Nephron (organoid): ENCODE measurements around the gene ERCC6L2.

Experiments
- H3K27ac Mint-ChIP-seq, 3 experiments: 2 replicates each; pipeline ENCODE4 v1.8.0; 2020; ENCODE audit warnings: mixed read lengths in 3 of 3, mild to moderate bottlenecking in 2 of 3, moderate library complexity in 1 of 3
- H3K27me3 Mint-ChIP-seq: 2 replicates; pipeline ENCODE4 v1.8.0; 2021; ENCODE audit warnings: low read depth, mild to moderate bottlenecking, moderate library complexity, mixed read lengths
- H3K36me3 Mint-ChIP-seq: 2 replicates; pipeline ENCODE4 v1.8.0; 2020; ENCODE audit warnings: low read depth, mixed read lengths
- H3K4me1 Mint-ChIP-seq: 2 replicates; pipeline ENCODE4 v1.8.0; 2020; ENCODE audit warnings: mixed read lengths
- H3K4me3 Mint-ChIP-seq, 3 experiments: 2 replicates each; pipeline ENCODE4 v1.8.0; 2020; ENCODE audit warnings: mild to moderate bottlenecking in 3 of 3, mixed read lengths in 3 of 3, moderate library complexity in 2 of 3
- H3K9me3 Mint-ChIP-seq: 2 replicates; pipeline ENCODE4 v1.8.0; 2020; ENCODE audit warnings: mixed read lengths
- CTCF ChIP-seq, 3 experiments: fragments of 200-600 bp; sonication (generic); IDR thresholded peaks; one replicate each; pipeline ENCODE4 v1.5.0; 2021; ENCODE audit warnings: antibody characterized with exemption in 3 of 3; ENCODE audit not compliant: unreplicated experiment in 3 of 3

ERCC6L2 gene

GRCh38 chr9:95834281-95834907 is 41.1 kb upstream of the ERCC6L2 start:
- Mint-ChIP-seq H3K4me3 (no peak overlapping the region), H3K27ac (peak overlapping the region; percentile 5 to 66 (median 38)), H3K4me1 (peaks cover 38% of the 10 kb centered on the region), H3K9me3 (no peaks in the 10 kb centered on the region), H3K27me3 (no peaks in the 10 kb centered on the region), H3K36me3 (no peaks in the 10 kb centered on the region)
- no peak for TF ChIP-seq CTCF (IDR thresholded peaks at IDR 0.05; ENCODE audit: unreplicated experiment in 3 of 3)

- Mint-ChIP-seq H3K4me3 (no peak overlapping the region), H3K9me3 (no peaks in the 10 kb centered on the region), H3K36me3 (no peaks in the 10 kb centered on the region), H3K4me1 (peaks cover 44% of the 10 kb centered on the region), H3K27ac (peak overlapping the region in 2 of 3 experiments; percentile 36 to 66), H3K27me3 (no peaks in the 10 kb centered on the region)
- TF ChIP-seq CTCF (IDR thresholded peaks at IDR 0.05; ENCODE audit: unreplicated experiment in 3 of 3) = no peak
These were observed 40.1 kb upstream of the ERCC6L2 start for GRCh38 chr9:95835393-95835792.

- no peaks in the 10 kb centered on the region for H3K27me3 Mint-ChIP-seq
- peak overlapping the region in 2 of 3 experiments; percentile 36 to 66 for H3K27ac Mint-ChIP-seq
- no peak for TF ChIP-seq CTCF (IDR thresholded peaks at IDR 0.05; ENCODE audit: unreplicated experiment in 3 of 3)
- no peaks in the 10 kb centered on the region for H3K9me3 Mint-ChIP-seq
- H3K36me3 Mint-ChIP-seq = no peaks in the 10 kb centered on the region
- H3K4me3 Mint-ChIP-seq = no peak overlapping the region
- H3K4me1 Mint-ChIP-seq = peaks cover 50% of the 10 kb centered on the region
These were observed 39.4 kb upstream of the ERCC6L2 start for GRCh38 chr9:95836072-95836471.

GRCh38 chr9:95839012-95839411 is 36.5 kb upstream of the ERCC6L2 start:
- Mint-ChIP-seq H3K9me3 (no peaks in the 10 kb centered on the region), H3K4me3 (no peak overlapping the region), H3K4me1 (peaks cover 41% of the 10 kb centered on the region), H3K36me3 (peaks cover 5% of the 10 kb centered on the region), H3K27me3 (no peaks in the 10 kb centered on the region), H3K27ac (peak overlapping the region in 1 of 3 experiments; percentile 86)
- TF ChIP-seq CTCF (IDR thresholded peaks at IDR 0.05; ENCODE audit: unreplicated experiment in 3 of 3) = no peak

GRCh38 chr9:95840074-95840473 is 35.4 kb upstream of the ERCC6L2 start:
- Mint-ChIP-seq H3K4me3 (no peak overlapping the region), H3K27me3 (no peaks in the 10 kb centered on the region), H3K4me1 (peaks cover 32% of the 10 kb centered on the region), H3K36me3 (peaks cover 5% of the 10 kb centered on the region), H3K27ac (peak overlapping the region in 2 of 3 experiments; percentile 66 to 86), H3K9me3 (no peaks in the 10 kb centered on the region)
- TF ChIP-seq CTCF (IDR thresholded peaks at IDR 0.05; ENCODE audit: unreplicated experiment in 3 of 3) = no peak

GRCh38 chr9:95841377-95841776 is 34.1 kb upstream of the ERCC6L2 start:
- peaks cover 31% of the 10 kb centered on the region for H3K4me1 Mint-ChIP-seq
- no peak overlapping the region for H3K27ac Mint-ChIP-seq
- no peaks in the 10 kb centered on the region for H3K9me3 Mint-ChIP-seq
- H3K4me3 Mint-ChIP-seq = no peak overlapping the region
- H3K36me3 Mint-ChIP-seq = peaks cover 5% of the 10 kb centered on the region
- no peaks in the 10 kb centered on the region for H3K27me3 Mint-ChIP-seq
- TF ChIP-seq CTCF (IDR thresholded peaks at IDR 0.05; ENCODE audit: unreplicated experiment in 3 of 3) = no peak
